B cell (primary cell): ENCODE measurements around the gene MAG. TPM values are rescaled to one million over a fixed set of nuclear protein-coding genes. Genes with fewer than 3 reads are reported as not detected.

ENCODE experiments used
- ATAC-seq: fragments of 200-7000 bp; cut with Tn5 transposase; one replicate; pipeline ENCODE4 v1.10.0; 2021; ENCODE audit warnings: low read depth, mild to moderate bottlenecking, moderate number of reproducible peaks, moderate library complexity
- CTCF ChIA-PET: fragments of 350-600 bp; sonication (Branson Sonifier 250); formaldehyde crosslinking; loops from one replicate; lab custom pipeline; 2021; ENCODE audit warnings: antibody characterized with exemption, inconsistent platforms; lab: Charles Lee
- POLR2A ChIA-PET: fragments of 350-600 bp; sonication (Branson Sonifier 250); formaldehyde crosslinking; loops from one replicate; lab custom pipeline; 2021; ENCODE audit warnings: antibody characterized with exemption; lab: Charles Lee
- DNase-seq: peaks from one replicate; pipeline ENCODE4 v3.0.0; 2013
- H2AFZ ChIP-seq: 2 replicates; pipeline ENCODE4 v1.6.1; 2012; ENCODE audit warnings: mild to moderate bottlenecking, low read depth, low read length; ENCODE audit not compliant: insufficient read depth, poor library complexity, severe bottlenecking
- H3K27ac ChIP-seq, 2 donors: 1 replicate in 1 of 2; 2 replicates in 1 of 2; pipeline ENCODE4 v1.5.1; 2012 to 2013; ENCODE audit warnings: low read length in 2 of 2, mild to moderate bottlenecking in 2 of 2, moderate library complexity in 1 of 2
- H3K27me3 ChIP-seq, 4 experiments: fragments of 200-600 bp in 1 of 4; sonication (generic) in 1 of 4; replicated peaks in 1 of 4; 1 replicate in 2 of 4; 2 replicates in 2 of 4; pipeline versions ENCODE4 v1.6.1 to v1.7.0; 2013 to 2016; ENCODE audit warnings: low read length in 3 of 4, mild to moderate bottlenecking in 2 of 4, mixed read lengths in 1 of 4, moderate library complexity in 1 of 4; ENCODE audit not compliant: insufficient read depth in 4 of 4, control insufficient read depth in 3 of 4; ENCODE audit errors: control extremely low read depth in 1 of 4
- H3K36me3 ChIP-seq, 2 experiments: replicated peaks in 1 of 2; 1 replicate in 1 of 2; 2 replicates in 1 of 2; pipeline versions ENCODE4 v1.6.1 to v1.7.1; 2013; ENCODE audit warnings: low read length in 1 of 2; ENCODE audit not compliant: insufficient read depth in 2 of 2, control insufficient read depth in 1 of 2; ENCODE audit errors: control extremely low read depth in 1 of 2, extremely low read depth in 1 of 2
- H3K4me1 ChIP-seq, 2 donors: fragments of 200-600 bp in 1 of 2; sonication (generic) in 1 of 2; 1 replicate in 1 of 2; 2 replicates in 1 of 2; pipeline versions ENCODE4 v1.5.1 to v1.6.1; 2013 to 2017; ENCODE audit warnings: low read length in 2 of 2; ENCODE audit not compliant: control insufficient read depth in 2 of 2, insufficient read depth in 2 of 2
- H3K4me2 ChIP-seq: replicated peaks from 2 replicates; pipeline ENCODE3; 2012; ENCODE audit warnings: mild to moderate bottlenecking, low read depth, low read length; ENCODE audit not compliant: poor library complexity, severe bottlenecking
- H3K4me3 ChIP-seq, 5 experiments: fragments of 200-600 bp in 1 of 5; sonication (generic) in 1 of 5; 1 replicate in 3 of 5; 2 replicates in 2 of 5; pipeline versions ENCODE4 v1.5.1 to v1.7.0; 2011 to 2016; ENCODE audit warnings: low read length in 4 of 5, mild to moderate bottlenecking in 4 of 5, low read depth in 2 of 5, control low read depth in 1 of 5, moderate library complexity in 1 of 5; ENCODE audit not compliant: insufficient read depth in 1 of 5; ENCODE audit errors: control extremely low read depth in 1 of 5, extremely low read depth in 1 of 5
- H3K79me2 ChIP-seq: fragments of 200-600 bp; sonication (generic); one replicate; pipeline ENCODE4 v1.6.0; 2016; ENCODE audit warnings: low read length; ENCODE audit not compliant: control insufficient read depth, insufficient read depth
- H3K9ac ChIP-seq: fragments of 200-600 bp; sonication (generic); 2 replicates; pipeline ENCODE4 v1.6.1; 2017; ENCODE audit warnings: mild to moderate bottlenecking, low read length, moderate library complexity
- H3K9me3 ChIP-seq, 3 donors: one replicate each; pipeline versions ENCODE4 v1.6.1 to v1.7.1; 2013; ENCODE audit warnings: low read length in 2 of 3; ENCODE audit not compliant: control insufficient read depth in 2 of 3, insufficient read depth in 1 of 3; ENCODE audit errors: control extremely low read depth in 1 of 3
- H4K20me1 ChIP-seq: 2 replicates; pipeline ENCODE4 v1.6.0; 2012; ENCODE audit warnings: mild to moderate bottlenecking, low read length; ENCODE audit not compliant: insufficient read depth, control insufficient read depth, poor library complexity, severe bottlenecking
- H3K27ac Mint-ChIP-seq: one replicate; pipeline ENCODE4 v1.8.0; 2021; ENCODE audit warnings: mixed read lengths
- H3K27me3 Mint-ChIP-seq: one replicate; pipeline ENCODE4 v1.8.0; 2021; ENCODE audit warnings: mixed read lengths
- H3K4me1 Mint-ChIP-seq: one replicate; pipeline ENCODE4 v1.8.0; 2021; ENCODE audit warnings: mixed read lengths
- H3K4me3 Mint-ChIP-seq: one replicate; pipeline ENCODE4 v1.8.0; 2021; ENCODE audit warnings: mixed read lengths
- H3K9me3 Mint-ChIP-seq: one replicate; pipeline ENCODE4 v1.8.0; 2022; ENCODE audit warnings: mixed read lengths; ENCODE audit not compliant: insufficient read depth
- CTCF ChIP-seq: fragments of 200-600 bp; IDR thresholded peaks from one replicate; pipeline ENCODE4 v1.8.0; 2022; ENCODE audit warnings: antibody characterized with exemption, mild to moderate bottlenecking
- EZH2 ChIP-seq: IDR thresholded peaks from 2 replicates; pipeline ENCODE4 v1.6.1; 2012; ENCODE audit warnings: borderline replicate concordance, low read depth, mild to moderate bottlenecking, moderate library complexity, low read length; ENCODE audit not compliant: insufficient read depth, poor library complexity, severe bottlenecking
- WGBS: methylation state at CpG from one replicate; pipeline ENCODE4 v1.1.5; 2013; ENCODE audit warnings: missing lambda C conversion rate; ENCODE audit not compliant: insufficient coverage; 5-methylcytosine and 5-hydroxymethylcytosine counted together
- intact Hi-C: fragments of 100-400 bp; cut with micrococcal nuclease; formaldehyde crosslinking; loops from one replicate; pipeline ENCODE4 v1.10.0; 2022
- polyA plus RNA-seq: library from polyadenylated mRNA; depleted of rRNA; stranded (reverse); fragments of >200 nt; gene quantifications from 2 replicates; pipeline ENCODE4 v1.2.3, GENCODE V29; 2012
- total RNA-seq, 2 donors: library from RNA; stranded (reverse); fragments of 120-200 nt in 1 of 2; gene quantifications; 1 replicate in 1 of 2; 2 replicates in 1 of 2; pipeline versions ENCODE4 v1.2.3 to v1.2.4, GENCODE V29; 2013 to 2022

MAG gene
- total and polyA plus RNA-seq, 2 donors (not counting 1 experiment from before 2014, with no cell fraction given) = 0.12 to 0.58 TPM

DNA sequence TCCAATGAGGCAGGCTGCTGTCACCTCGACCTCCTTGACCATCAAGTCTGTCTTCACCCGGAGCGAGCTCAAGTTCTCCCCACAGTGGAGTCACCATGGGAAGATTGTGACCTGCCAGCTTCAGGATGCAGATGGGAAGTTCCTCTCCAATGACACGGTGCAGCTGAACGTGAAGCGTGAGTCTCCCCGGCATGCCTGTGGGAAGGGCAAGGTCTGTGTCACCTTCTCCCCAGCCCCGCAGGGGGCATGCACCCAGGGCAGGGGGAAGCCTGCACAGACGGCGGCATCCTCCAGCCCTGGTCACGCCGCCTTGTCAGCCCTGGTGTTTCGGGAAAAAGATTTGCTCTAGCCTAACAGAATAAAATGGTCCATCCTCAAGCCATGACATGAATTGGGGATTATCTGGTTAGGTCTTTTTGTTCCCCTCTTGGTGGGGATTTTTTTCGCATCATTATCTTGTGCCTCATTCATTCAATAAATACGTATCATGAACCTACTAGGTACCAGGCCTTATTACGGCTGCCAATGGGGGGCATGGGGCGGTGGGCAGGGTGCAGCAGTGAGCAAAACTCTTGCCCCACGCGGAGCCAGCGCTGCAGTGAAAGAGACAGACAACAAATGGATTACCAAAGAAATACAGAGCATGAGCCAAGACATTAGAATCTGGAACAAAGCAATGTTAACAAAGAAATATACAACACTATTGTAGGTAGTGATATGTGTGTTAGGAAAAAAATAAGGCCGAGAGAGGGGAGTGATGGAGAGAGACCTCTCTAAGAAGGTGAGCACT, 44.4 kb downstream of the MAG start:
- Histone ChIP-seq H3K27me3 (no peaks in the 10 kb centered on the region), H2AFZ (no peak overlapping the region), H3K79me2 (peaks cover 95% of the 10 kb centered on the region), H3K36me3 (peaks cover 4 to 94% of the 10 kb centered on the region in 2 experiments), H3K9me3 (no peaks in the 10 kb centered on the region), H3K4me2 (peak overlapping the region; percentile 32), H4K20me1 (peaks cover 100% of the 10 kb centered on the region), H3K9ac (no peak overlapping the region), H3K27ac (peak overlapping the region in 1 of 2 donors; percentile 59), H3K4me3 (no peak overlapping the region), H3K4me1 (peaks cover 70 to 94% of the 10 kb centered on the region in 2 donors)
- H3K4me1 Mint-ChIP-seq = peaks cover 81% of the 10 kb centered on the region
- ATAC-seq (no peak), DNase-seq (no peak)
- H3K27ac Mint-ChIP-seq = peak overlapping the region; percentile 88
- ChIA-PET CTCF (interaction anchor here (0.6 to 1.9 kb wide), 4 partner anchors 9 to 18 kb away, joined by 3 to 19 read pairs (median 4); partner anchors contain the start of gene FFAR1), POLR2A (interaction anchor here (0.6 to 2.9 kb wide), 3 partner anchors 9 to 16 kb away, joined by 3 to 10 read pairs (median 3); no protein-coding TSS in a partner anchor)
- no peaks in the 10 kb centered on the region for H3K27me3 Mint-ChIP-seq
- 91% methylated on average over 17 of the region's 21 CpGs for WGBS
- intact Hi-C loops = no loop called here
- H3K9me3 Mint-ChIP-seq = no peaks in the 10 kb centered on the region
- TF ChIP-seq EZH2 (no peak), CTCF (no peak)
- H3K4me3 Mint-ChIP-seq = peak overlapping the region; percentile 47
